ENCODE measurements around the gene ESYT3. TPM values are rescaled to one million over a fixed set of nuclear protein-coding genes. Genes with fewer than 3 reads are reported as not detected.

ESYT3 gene
- total and polyA plus RNA-seq, 2 of the 8 experiments (the other 6 are each of a cell fraction or from before 2014, with no cell fraction given) = 4.4 to 7.3 TPM

- TF ChIP-seq YY1 (IDR thresholded peaks at IDR 0.05; ENCODE audit: low read depth, low read length) = no peak
- no peak for TF ChIP-seq TAF7 (optimal IDR thresholded peaks at IDR 0.05; ENCODE audit: borderline replicate concordance, low read depth, low read length)
- TF ChIP-seq MAX (IDR thresholded peaks at IDR 0.05) = no peak
- no peak for TF ChIP-seq RBBP5 (IDR thresholded peaks at IDR 0.05; ENCODE audit: borderline replicate concordance, low read depth, low read length)
- no peak for TF ChIP-seq SP2 (IDR thresholded peaks at IDR 0.05; ENCODE audit: low read length)
- TF ChIP-seq CTBP2 (IDR thresholded peaks at IDR 0.05; ENCODE audit: borderline replicate concordance, insufficient read depth, insufficient read length, low read length) = no peak
These were observed 24.5 kb downstream of the ESYT3 start (continued) for GRCh38 chr3:138458774-138459499.

All from H1 (cell line).